Endodermal cell (in vitro differentiated cells): Measurements from ENCODE around the gene MMP11. TPM values are rescaled to one million over a fixed set of nuclear protein-coding genes. Genes with fewer than 3 reads are reported as not detected.
A peak's percentile ranks its signal among the peaks of the same experiment; 100 is the strongest.

Source experiments
- DNase-seq: peaks from one replicate; pipeline ENCODE4 v3.0.0-alpha.2; 2017
- H3K27ac ChIP-seq: 2 replicates; pipeline ENCODE4 v1.5.1; 2013; ENCODE audit warnings: mild to moderate bottlenecking, low read depth, low read length, moderate library complexity
- H3K27me3 ChIP-seq: 2 replicates; pipeline ENCODE4 v1.6.1; 2013; ENCODE audit warnings: mild to moderate bottlenecking, low read length, moderate library complexity; ENCODE audit not compliant: insufficient read depth, control insufficient read depth, poor library complexity, severe bottlenecking
- H3K36me3 ChIP-seq: 2 replicates; pipeline ENCODE4 v1.7.0; 2013; ENCODE audit warnings: mild to moderate bottlenecking, low read length, moderate library complexity; ENCODE audit not compliant: control insufficient read depth, insufficient read depth
- H3K4me1 ChIP-seq: one replicate; pipeline ENCODE4 v1.7.0; 2013; ENCODE audit warnings: low read length; ENCODE audit not compliant: control insufficient read depth, insufficient read depth
- H3K4me3 ChIP-seq: 2 replicates; pipeline ENCODE4 v1.5.1; 2013; ENCODE audit warnings: mild to moderate bottlenecking, low read length, moderate library complexity
- H3K9ac ChIP-seq: 2 replicates; pipeline ENCODE4 v1.6.1; 2013; ENCODE audit warnings: mild to moderate bottlenecking, low read length, moderate library complexity; ENCODE audit not compliant: poor library complexity, severe bottlenecking; ENCODE audit errors: extremely low read depth
- H3K9me3 ChIP-seq: 2 replicates; pipeline ENCODE4 v1.6.1; 2013; ENCODE audit warnings: mild to moderate bottlenecking, low read length, moderate library complexity; ENCODE audit not compliant: control insufficient read depth
- H3K27ac Mint-ChIP-seq: 2 replicates; pipeline ENCODE4 v1.8.0; 2020; ENCODE audit warnings: mixed read lengths
- H3K27me3 Mint-ChIP-seq: 2 replicates; pipeline ENCODE4 v1.8.0; 2021; ENCODE audit warnings: mild to moderate bottlenecking, mixed read lengths; ENCODE audit not compliant: insufficient read depth
- H3K36me3 Mint-ChIP-seq: 2 replicates; pipeline ENCODE4 v1.8.0; 2020; ENCODE audit warnings: low read depth, mixed read lengths
- H3K4me1 Mint-ChIP-seq: 2 replicates; pipeline ENCODE4 v1.8.0; 2020; ENCODE audit warnings: mixed read lengths
- H3K4me3 Mint-ChIP-seq: 2 replicates; pipeline ENCODE4 v1.8.0; 2020; ENCODE audit warnings: mild to moderate bottlenecking, moderate library complexity, mixed read lengths
- H3K9me3 Mint-ChIP-seq: 2 replicates; pipeline ENCODE4 v1.8.0; 2020; ENCODE audit warnings: mild to moderate bottlenecking, mixed read lengths
- WGBS, 2 experiments: methylation state at CpG; one replicate each; pipeline versions ENCODE4 v1.1.5 to v1.1.7; 2013; ENCODE audit warnings: missing lambda C conversion rate in 2 of 2, mixed read lengths in 1 of 2; ENCODE audit not compliant: insufficient coverage in 1 of 2, insufficient read length in 1 of 2; 5-methylcytosine and 5-hydroxymethylcytosine counted together
- total RNA-seq, 2 donors: library from RNA; stranded (reverse); fragmentation: NEBNext Ultra II Directional in 1 of 2; extraction: Animal tissue kit (Norgen Biotek cat#: 25700) in 1 of 2; gene quantifications; 2 replicates in 1 of 2; 3 replicates in 1 of 2; pipeline ENCODE4 v1.2.1, GENCODE V29; 2021
- TF ChIP-seq, protein P1 (sequence below): fragments of 200-600 bp; sonication (generic); conservative IDR thresholded peaks from 2 replicates; pipeline ENCODE4 v1.5.0; 2021; ENCODE audit warnings: antibody characterized with exemption, mild to moderate bottlenecking

The MMP11 gene
- total RNA-seq, 2 donors from 2014 or later: 9.7 to 14.3 TPM

- TF ChIP-seq, protein P1, sequence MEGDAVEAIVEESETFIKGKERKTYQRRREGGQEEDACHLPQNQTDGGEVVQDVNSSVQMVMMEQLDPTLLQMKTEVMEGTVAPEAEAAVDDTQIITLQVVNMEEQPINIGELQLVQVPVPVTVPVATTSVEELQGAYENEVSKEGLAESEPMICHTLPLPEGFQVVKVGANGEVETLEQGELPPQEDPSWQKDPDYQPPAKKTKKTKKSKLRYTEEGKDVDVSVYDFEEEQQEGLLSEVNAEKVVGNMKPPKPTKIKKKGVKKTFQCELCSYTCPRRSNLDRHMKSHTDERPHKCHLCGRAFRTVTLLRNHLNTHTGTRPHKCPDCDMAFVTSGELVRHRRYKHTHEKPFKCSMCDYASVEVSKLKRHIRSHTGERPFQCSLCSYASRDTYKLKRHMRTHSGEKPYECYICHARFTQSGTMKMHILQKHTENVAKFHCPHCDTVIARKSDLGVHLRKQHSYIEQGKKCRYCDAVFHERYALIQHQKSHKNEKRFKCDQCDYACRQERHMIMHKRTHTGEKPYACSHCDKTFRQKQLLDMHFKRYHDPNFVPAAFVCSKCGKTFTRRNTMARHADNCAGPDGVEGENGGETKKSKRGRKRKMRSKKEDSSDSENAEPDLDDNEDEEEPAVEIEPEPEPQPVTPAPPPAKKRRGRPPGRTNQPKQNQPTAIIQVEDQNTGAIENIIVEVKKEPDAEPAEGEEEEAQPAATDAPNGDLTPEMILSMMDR: no peak
- Mint-ChIP-seq H3K36me3 (peaks cover 7% of the 10 kb centered on the region), H3K27me3 (no peaks in the 10 kb centered on the region), H3K4me3 (peak within 1 kb of the TSS; percentile 79), H3K9me3 (no peaks in the 10 kb centered on the region), H3K4me1 (peaks cover 29% of the 10 kb centered on the region), H3K27ac (peak within 1 kb of the TSS; percentile 92)
- H3K4me1 ChIP-seq: peaks cover 13% of the 10 kb centered on the region
- H3K27ac ChIP-seq: peak within 1 kb of the TSS; percentile 99
- no peaks in the 10 kb centered on the region for H3K9me3 ChIP-seq
- peak within 1 kb of the TSS; percentile 94 for H3K4me3 ChIP-seq
- peaks cover 8% of the 10 kb centered on the region for H3K36me3 ChIP-seq
- H3K9ac ChIP-seq: peak within 1 kb of the TSS; percentile 98
- no peaks in the 10 kb centered on the region for H3K27me3 ChIP-seq
- WGBS, 2 experiments: 0% methylated on average over 13 to 97 of the region's 97 CpGs
- peak; percentile 95 for DNase-seq
These were observed 14.3 kb downstream of the MMP11 start, which contains the start of gene SMARCB1 for GRCh38 chr22:23786752-23787599. Gene SMARCB1 (plus strand): TSS chr22:23786966. CDS start chr22:23787170, 204 bp downstream.

DNA sequence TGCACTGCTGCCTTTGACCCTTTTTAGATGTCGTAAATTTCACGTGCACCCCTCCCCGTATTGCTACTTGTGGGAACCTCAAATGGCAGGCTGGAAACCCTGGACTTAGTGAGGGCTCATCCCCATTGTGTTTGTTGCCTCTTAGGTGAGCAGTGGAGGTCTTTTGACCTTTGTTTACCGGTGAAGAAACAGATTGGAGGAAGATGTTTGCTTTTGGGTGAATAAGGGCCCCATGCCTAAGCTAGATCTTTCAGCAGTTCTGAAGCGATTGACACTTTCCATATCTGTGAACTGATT lies 14.9 kb downstream of the MMP11 start:
- Histone ChIP-seq H3K27me3 (no peaks in the 10 kb centered on the region), H3K9ac (peak overlapping the region; percentile 98), H3K27ac (peak overlapping the region; percentile 37), H3K4me3 (peak overlapping the region; percentile 94), H3K36me3 (peaks cover 14% of the 10 kb centered on the region), H3K9me3 (no peaks in the 10 kb centered on the region), H3K4me1 (peaks cover 19% of the 10 kb centered on the region)
- H3K36me3 Mint-ChIP-seq: peaks cover 12% of the 10 kb centered on the region
- no peaks in the 10 kb centered on the region for H3K9me3 Mint-ChIP-seq
- H3K4me1 Mint-ChIP-seq: peaks cover 31% of the 10 kb centered on the region
- H3K27me3 Mint-ChIP-seq: no peaks in the 10 kb centered on the region
- TF ChIP-seq, protein P1: no peak
- H3K27ac Mint-ChIP-seq: peak overlapping the region; percentile 91
- 2 to 5% methylated on average over 5 of the region's 5 CpGs for WGBS, 2 experiments
- H3K4me3 Mint-ChIP-seq: peak overlapping the region; percentile 79
- no peak for DNase-seq

DNA sequence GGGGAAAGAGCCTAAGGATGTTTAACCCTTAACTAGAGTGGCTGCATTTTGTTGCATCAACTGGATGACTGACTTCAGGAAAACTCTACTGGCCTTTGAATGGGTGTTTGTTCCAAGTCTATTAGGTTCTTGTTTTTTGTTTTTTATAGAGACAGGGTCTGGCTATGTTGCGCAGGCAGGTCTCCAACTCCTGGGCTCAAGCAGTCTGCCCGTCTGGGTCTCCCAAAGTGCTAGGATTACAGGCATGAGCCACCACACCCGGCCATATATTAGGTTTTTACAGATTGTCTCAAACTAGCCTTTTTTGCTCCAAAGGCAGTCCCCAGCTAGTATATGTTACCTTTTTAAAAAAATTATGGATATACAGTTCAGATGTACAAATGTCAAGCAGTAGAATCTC lies 15.3 kb downstream of the MMP11 start:
- no peaks in the 10 kb centered on the region for H3K27me3 ChIP-seq
- Mint-ChIP-seq H3K9me3 (no peaks in the 10 kb centered on the region), H3K27ac (peak overlapping the region; percentile 91), H3K27me3 (no peaks in the 10 kb centered on the region), H3K4me3 (peak overlapping the region; percentile 79), H3K36me3 (peaks cover 16% of the 10 kb centered on the region), H3K4me1 (peaks cover 35% of the 10 kb centered on the region)
- H3K36me3 ChIP-seq: peaks cover 17% of the 10 kb centered on the region
- H3K4me3 ChIP-seq: peak overlapping the region; percentile 94
- H3K9ac ChIP-seq: peak overlapping the region; percentile 98
- no peak overlapping the region for H3K27ac ChIP-seq
- 72 to 100% methylated on average over 1 to 3 of the region's 3 CpGs for WGBS, 2 experiments
- H3K4me1 ChIP-seq: peaks cover 19% of the 10 kb centered on the region
- no peaks in the 10 kb centered on the region for H3K9me3 ChIP-seq
- TF ChIP-seq, protein P1: no peak
- no peak for DNase-seq
